HG03135 (cell line): ENCODE data around the gene PCSK2.

Experiments
- ATAC-seq: cut with Tn5 transposase; IDR thresholded peaks from one replicate; pipeline ENCODE4 v1.9.1; 2021; ENCODE audit warnings: mild to moderate bottlenecking, moderate library complexity; ENCODE audit not compliant: unreplicated experiment

The PCSK2 gene

DNA sequence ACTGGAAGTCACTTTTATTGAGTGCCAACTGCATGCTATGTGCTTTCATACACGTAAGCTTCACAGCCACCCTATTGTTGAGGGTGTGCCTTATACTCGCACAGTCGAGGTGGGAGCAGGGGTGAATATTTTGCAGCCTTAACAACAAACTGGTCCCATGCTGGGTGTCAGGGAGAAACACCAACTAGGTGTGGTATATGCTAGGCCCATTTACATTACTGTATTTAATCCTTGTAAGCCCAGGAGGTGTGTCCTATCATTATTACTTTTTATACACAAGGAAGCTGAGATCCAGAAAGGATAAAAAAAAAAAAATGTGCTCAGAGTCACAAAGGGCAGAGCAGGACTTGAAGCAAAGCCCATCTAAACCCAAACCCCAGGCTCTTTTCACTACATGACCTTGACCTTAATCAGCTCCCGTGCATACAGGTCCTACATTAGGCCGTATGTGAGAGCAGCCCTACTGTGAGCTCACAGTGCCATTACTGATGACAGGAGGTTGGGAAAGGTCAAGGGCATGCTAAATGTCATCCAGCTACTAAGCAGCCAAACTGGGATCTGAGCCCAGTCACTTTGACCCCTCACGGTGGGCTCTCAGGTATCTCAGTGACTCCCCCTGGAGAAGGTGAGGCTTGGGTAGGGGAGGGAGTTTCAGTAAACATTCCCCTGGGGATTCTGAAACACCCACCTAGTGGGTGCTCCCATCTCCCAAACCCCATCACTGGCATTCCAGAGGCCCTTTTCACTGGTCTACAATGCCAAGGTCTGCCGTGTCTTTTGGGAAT is 242.6 kb downstream of the PCSK2 start:
- no peak for ATAC-seq

DNA sequence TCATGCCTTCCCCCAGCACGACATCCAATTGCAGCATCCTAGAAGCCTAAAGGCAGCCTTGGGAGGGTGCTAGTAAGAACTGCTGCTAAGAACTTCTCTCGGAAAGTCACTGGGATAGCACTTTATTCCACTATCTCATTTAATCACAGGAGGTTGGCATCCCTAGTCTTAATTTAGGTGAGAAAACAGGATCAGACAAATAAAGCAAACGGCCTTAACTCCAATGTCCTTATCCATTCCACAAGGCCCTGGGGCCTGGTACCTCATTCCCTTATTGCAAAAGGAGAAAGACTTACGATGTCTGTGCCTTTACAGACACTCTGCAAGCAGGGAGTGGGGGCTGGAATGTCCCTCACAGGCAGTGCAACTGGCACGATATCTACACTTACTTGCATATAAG is 243.7 kb downstream of the PCSK2 start:
- ATAC-seq = no peak

DNA sequence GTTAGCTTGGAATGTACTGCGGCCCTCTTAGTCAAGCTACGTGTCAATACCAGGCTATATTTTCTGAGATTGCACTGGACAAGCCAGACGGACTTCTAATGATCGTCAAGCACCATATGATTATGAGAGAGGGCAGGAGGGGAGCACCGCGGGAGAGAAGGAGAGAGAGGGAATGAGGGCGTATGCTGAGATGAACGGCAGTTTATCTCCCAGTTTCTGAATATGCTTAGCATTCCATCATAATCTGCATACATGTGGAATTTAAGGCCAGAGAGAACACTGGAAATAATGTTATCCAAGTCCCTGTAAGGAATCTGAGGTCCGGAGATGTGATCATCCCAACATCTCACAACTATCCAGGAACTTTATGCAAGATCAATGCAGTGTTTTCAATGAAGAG is 244.1 kb downstream of the PCSK2 start:
- ATAC-seq = no peak

DNA sequence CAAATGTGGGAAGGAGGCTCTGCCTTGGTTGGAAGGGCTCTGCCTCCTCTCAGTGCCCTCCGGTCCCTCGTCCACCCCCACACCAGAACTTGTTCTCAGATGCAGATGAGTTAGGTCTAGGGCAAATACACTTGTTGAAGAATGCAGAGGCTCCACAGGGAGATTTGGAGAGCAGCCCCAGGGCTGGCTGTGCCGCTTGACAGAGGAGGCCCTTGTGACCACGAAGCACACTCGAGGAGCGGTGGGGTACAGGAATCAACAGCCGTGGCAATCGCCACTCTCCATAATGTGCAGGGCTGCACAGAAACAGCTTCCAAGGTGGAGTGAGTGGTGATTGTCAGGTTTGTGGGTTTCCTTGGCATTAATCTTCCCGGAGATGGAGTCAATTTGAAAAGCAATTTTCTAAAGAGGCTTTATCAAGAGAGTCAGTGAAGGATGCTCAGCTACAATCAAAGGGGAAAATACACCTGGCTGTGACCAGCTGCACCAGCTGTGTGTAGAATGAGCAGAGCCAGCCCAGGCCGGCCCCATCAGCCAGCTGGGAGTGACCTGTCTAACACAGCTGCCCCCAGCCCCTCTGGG is 244.9 kb downstream of the PCSK2 start:
- no peak for ATAC-seq

DNA sequence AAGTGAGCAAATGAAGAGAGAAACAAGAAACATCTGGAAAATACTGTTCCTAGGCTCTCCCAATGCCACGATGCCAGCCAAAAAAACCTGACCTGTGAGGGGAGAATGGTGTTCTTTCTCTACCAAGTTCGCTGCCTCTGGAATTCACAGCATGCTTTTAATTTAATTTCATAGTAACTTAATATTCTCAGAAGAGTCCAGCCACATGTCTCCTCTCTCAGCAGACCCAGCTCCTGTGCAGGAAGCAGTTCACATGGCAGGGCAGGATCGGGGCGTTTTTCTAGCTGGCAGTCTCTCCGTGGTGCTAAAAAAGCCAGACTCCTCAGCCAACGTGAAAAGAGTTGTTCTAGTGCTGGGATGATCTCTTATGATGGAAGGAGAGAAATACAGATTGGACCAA is 246.8 kb downstream of the PCSK2 start:
- ATAC-seq = no peak

DNA sequence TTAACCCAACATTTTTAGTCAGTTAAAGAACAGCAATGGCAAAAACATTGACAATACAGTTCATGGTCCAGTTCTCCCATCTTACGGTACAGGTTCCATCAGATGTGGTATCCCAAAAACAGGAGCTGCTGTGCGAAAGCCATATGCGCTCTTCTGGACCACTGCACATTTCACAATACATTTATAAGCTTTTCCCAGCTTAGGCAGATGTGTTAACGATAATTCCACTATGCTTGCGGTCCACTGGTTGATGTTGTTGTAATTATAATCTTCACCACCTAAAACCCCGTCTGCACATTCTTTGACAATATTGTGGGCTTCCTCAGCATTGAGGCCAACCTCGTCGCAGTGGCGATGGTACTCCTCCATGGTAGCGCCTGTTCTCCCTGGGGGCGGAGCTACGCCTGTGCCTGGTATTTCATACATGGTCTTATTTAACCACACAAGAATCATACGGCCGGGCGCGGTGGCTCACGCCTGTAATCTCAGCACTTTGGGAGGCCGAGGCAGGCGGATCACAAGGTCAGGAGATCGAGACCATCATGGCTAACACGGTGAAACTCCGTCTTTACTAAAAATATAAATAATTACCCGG is 252.3 kb downstream of the PCSK2 start:
- no peak for ATAC-seq

DNA sequence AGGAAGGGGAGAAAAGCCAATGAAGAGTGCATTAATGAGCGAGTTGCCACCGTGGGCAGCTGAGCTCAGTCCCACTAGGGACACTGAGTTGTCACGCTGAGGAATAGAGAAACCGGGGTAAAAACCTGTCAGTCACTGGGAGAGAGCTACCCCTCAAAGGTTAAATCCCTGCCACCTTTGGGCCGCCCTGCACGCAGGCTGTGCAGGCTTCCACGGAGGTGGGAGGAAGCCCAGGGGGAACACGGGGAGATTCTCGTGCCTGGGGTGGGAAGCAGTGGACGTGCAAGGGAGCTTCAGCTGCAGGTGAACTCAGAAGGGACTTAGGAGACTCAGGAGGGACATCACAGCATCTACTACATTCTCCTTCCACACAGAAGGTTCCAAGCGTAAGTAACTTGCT is 253.9 kb downstream of the PCSK2 start:
- ATAC-seq = no peak

DNA sequence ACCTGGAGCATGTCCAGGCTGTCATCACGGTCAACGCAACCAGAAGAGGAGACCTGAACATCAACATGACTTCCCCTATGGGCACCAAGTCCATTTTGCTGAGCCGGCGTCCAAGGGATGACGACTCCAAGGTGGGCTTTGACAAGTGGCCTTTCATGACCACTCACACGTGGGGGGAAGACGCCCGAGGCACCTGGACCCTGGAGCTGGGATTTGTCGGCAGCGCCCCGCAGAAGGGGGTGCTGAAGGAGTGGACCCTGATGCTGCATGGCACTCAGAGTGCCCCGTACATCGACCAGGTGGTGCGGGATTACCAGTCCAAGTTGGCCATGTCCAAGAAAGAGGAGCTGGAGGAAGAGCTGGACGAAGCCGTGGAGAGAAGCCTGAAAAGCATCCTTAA is 254.8 kb downstream of the PCSK2 start:
- no peak for ATAC-seq

DNA sequence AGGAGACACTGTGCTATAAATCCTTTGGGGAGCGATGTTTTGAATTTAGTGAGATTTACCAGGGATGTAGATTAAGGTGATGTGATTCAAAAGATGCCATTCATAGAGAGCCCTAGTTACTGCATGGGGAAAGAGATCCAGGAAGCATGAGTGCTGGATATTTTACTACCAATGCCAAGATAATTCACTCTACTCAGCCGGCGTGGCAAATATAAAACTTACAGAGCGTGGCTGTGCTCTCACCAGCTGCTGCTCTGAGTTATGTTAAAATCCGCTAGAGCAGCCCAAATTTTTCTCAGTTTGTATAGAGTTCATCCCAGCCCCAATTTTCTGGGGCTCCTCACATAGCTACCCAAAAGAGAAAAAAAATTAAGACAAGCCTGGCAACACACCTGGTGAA is 255.7 kb downstream of the PCSK2 start:
- no peak for ATAC-seq

DNA sequence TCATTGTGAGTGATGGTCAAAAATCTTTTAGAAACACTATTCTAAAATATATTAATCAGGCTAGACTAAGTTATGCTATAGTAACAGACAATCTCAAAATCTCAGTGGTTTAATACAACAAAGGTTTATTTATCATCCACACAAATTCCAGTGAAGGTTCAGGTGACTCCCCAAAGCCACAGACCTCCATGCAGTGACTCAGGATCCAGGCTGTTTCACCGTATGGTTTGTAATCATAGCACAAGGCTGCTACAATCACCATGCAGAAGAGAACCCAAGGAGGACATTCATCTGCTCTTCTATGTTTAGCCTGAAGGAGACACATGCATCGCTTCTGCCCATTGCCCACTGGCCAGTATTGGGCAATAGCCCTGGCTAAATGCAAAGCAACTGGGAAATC is 258.2 kb downstream of the PCSK2 start:
- ATAC-seq = no peak

DNA sequence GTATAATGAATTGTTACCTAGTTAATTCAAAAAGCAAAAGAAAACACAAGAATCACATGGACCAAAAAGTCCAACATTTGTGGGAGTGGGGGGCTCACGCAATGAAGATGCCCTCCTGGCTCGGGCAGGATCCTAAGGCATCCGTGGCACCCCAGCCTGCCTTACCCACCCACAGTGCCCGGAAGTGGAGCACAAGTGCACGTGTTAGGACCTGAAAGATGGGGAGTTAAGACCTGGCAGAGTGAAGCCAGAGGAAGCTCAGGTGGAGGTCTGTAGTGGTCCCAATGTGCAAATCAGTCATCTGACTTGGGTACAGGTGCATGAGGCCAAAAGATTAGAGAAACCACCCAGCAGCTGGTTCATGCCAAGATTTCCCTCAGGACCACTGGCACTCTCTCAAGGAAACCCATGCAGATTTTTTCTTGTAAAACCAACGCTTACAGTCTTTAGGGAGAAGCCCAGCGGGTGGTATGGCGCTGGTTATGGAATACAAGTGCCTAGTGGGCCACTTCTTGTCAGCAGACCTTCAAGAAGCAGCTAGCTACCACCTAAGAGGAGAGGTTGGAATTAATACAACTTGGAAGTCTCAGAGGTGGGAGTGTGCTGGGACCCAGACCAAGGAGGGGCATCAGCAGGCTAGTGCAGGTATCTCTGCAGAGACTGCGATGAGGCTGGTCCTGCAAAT is 262.2 kb downstream of the PCSK2 start:
- ATAC-seq = no peak

DNA sequence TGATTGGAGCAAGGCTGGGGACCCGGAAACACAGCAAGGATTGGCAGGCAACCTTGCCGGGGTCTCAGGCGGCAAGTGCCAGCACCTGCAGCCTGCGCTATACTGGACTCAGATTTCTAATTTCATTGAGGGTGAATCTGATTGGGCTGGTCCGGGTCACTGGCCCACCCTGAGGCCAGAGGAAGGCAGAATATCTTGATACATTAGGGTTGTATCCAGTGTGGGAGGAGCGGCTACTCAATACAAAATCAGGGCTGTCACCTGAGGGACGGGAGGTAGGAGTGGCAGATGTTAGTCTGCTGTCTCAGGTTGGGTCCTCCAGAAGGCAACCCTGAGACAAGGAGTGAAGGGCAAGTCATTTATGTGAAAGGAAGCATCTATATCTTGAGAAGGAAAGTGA is 263.7 kb downstream of the PCSK2 start:
- no peak for ATAC-seq

DNA sequence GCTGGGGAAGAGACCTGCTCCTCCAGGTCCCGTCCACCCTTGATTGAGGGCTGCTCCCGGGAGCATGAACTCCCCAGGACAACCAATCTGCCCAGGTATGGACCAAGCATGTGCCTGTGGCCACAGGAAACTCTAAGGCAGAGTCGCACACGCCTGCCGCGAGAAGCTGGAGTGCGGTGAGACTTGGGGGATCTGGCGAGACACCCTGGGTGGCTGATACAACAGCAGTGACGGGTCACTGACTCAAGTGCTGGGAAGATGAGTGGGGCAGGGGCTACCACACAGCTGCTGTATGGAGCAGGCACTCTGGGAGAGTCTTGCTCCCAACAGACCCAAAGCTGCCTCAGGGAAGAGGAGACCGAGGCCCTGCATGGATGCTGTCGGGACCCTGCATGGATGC is 264.2 kb downstream of the PCSK2 start:
- no peak for ATAC-seq

DNA sequence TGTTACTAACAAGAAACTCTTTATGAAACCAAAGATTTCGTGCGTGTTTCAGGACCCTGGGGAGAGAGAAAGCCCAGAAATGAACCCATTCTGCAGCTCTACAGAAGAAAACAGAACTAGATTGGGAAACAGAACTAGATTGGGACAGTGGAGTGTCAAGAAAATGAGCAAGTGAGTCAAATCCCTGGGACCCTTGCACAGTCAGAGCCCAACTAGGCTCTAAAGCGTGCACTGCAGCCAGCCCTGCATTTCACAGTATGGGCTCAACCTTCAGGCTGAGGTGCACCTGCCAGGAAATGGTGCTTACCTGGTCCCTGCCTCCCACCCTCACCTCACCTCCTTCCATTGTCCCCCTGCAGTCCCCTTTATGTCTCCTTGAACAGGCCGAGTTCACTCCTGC is 264.6 kb downstream of the PCSK2 start:
- ATAC-seq = no peak

DNA sequence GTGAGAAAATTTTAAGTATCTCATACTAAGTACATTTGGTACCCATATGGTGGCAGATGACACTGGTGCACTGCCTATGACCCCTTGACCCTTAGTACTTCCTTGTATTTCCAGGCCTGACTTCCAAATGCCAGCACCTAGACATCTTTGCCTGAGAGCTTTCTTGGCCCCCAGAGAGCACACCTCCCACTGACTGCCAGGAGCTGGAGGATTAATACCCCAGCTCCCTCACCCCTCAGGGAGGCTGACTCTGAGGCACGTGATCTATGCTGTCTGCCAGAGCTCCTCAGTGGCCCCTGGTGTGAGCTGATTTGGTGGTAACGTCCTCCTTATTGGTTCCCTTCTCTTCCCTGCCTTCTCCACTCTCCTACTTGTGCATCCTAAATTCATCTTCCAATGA is 266.3 kb downstream of the PCSK2 start:
- ATAC-seq = no peak

DNA sequence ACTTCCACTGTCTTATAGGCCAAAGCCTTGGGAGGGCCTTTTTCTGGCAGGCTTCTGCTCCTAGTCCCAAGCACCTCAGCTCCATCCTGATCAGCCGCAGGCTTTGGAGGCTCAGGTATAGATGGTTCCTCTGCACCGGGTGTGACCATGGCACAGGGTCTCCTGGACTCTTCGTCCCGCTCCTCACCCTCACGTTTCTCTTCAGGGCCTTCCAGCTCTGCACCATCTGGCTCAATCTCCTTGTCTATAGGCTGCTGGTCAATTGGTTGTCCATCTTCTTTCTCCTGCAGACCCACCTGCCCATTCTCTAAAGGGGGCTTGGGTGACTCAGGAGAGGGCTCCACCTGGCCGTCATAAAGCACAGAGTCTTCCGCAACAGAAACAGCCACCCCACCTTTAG is 267.4 kb downstream of the PCSK2 start:
- ATAC-seq = no peak

DNA sequence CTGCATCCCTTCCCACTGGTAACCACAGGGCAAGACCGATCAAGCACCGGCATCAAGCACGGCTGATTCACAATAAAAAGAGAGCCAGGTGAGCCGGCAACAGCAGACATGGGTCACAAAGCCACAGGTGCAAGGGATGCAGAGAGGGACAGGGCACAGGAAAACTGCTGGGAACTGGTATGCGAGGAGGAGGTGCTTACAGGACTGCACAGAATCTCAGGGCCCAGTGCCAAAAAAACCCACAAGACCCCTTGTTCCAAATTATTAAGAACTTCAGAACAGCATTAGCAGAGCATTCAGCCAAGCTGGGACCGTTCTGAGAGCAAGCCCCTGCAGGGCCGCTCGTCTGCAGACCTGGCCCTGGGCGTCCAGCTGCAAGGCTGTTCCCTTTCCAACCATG is 269.0 kb downstream of the PCSK2 start:
- no peak for ATAC-seq

DNA sequence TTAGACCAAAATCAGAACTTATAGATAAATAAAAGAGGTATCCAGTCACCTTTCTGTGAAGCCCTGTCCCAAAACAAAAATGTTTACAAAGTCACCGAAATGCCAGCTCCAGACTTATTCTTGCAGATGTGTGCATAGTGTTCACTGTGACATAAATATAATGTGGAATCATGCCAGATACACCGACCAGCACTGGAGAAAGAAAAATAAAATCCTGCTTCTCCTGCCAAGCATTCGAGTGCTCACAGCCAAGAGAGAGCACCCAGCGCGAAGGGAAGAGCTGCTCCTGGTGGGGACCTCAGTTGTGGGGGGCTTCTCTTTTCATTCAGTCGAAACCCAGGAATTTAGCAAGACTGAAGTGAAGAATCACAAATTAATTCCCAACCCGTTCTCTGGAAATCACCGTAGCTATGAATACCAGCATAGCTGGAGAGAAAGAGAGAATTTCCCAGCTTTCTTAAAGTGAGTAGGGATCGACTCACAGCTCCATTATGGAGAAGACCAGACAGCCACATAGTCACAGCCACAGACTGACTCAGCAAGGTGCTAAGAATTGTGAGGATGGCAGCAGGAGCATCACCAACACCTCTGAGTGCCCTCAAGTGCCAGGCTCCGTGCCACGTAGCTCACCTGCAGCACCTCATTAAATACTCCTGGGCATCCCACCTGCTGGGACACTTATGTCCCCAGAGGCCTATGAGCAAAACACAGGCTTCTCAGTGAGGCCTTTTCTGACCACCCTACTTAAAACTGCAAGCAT is 271.2 kb downstream of the PCSK2 start:
- ATAC-seq = no peak

DNA sequence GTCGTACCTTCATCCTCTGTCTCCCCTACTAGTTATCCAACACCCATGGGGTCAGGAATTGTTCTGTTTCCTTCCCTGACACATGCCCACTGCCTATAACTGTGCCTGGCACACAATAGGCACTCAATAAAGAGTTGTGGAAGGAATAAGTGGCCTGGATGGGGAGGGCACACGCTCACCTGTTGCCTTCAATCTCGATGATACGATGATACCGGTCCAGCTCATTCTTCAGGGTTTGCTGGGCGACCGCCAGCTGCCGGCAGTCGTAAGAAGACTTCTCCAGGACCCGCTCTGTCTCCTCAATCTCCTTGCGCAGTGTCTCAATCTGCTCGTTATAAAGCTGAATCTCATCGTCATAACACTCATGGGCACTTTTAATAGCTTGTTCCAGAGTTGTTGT is 271.8 kb downstream of the PCSK2 start:
- ATAC-seq = no peak

DNA sequence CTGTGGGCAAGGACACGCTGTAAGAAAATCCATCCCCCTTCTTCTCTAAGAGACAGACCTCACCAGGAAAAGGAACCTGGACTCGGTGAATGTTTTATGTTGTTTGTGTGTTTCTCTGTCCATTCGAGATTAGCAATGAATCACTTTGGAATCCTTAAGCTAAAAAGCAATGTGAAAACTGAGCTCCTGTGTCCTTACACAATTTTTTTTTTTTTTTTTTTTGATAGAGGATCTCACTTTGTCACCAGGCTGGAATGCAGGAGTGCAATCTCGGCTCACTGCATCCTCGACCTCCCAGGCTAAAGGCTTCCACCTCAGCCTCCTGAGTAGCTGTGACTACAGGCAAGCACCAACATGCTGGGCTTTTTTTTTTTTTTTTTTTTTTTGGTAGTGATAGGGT is 272.2 kb downstream of the PCSK2 start:
- ATAC-seq = no peak

DNA sequence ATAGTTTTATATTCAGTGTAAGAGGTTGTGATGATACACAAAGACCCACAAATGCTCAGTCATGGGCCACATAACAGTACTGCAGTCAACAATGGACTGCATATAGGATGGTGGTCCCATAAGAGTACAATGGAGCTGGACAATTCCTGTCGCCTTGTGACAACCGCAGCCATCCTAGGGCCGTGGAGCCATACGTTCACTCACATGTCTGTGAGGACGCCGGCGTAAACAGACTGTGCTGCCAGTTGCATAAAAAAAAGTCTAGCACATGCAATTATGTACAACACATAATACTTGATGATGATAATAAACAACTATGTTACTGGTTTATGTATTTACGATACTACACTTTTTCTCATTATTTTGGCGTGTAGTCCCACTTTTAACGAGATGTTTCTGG is 273.4 kb downstream of the PCSK2 start:
- ATAC-seq = no peak
